ENCODE data around the gene SNORC. TPM values are rescaled to one million over a fixed set of nuclear protein-coding genes. Genes with fewer than 3 reads are reported as not detected.

SNORC gene
- total and polyA plus RNA-seq, 2 of the 13 experiments (the other 11 are each of a cell fraction or from before 2014, with no cell fraction given): 59.1 to 86.1 TPM

- 0 out of 2 replicates have a peak, but pooled peaks have one; percentile 44 for TF ChIP-seq GMEB1 (CRISPR knock-in tag; IDR thresholded peaks at IDR 0.05; ENCODE audit: borderline replicate concordance)
- TF ChIP-seq KMT2B (CRISPR knock-in tag; IDR thresholded peaks at IDR 0.05): 0 out of 2 replicates have a peak, but pooled peaks have one; percentile 8
- TF ChIP-seq ZNF547 (CRISPR knock-in tag; IDR thresholded peaks at IDR 0.05): 0 out of 2 replicates have a peak, but pooled peaks have one; percentile 47
- TF ChIP-seq ZSCAN31 (CRISPR knock-in tag; IDR thresholded peaks at IDR 0.05; ENCODE audit: low read depth): 0 out of 2 replicates have a peak, but pooled peaks have one; percentile 16
- 0 out of 2 replicates have a peak, but pooled peaks have one; percentile 27 for TF ChIP-seq ZNF879 (CRISPR knock-in tag; IDR thresholded peaks at IDR 0.05)
- TF ChIP-seq ZFX (CRISPR knock-in tag; IDR thresholded peaks at IDR 0.05; ENCODE audit: low read depth): peak; percentile 82
- peak; percentile 54; the same call in 1 of the 2 replicates for TF ChIP-seq KDM2A (CRISPR knock-in tag; IDR thresholded peaks at IDR 0.05; ENCODE audit: borderline replicate concordance, low read depth)
- TF ChIP-seq RAD21 (CRISPR knock-in tag; IDR thresholded peaks at IDR 0.05): peak; percentile 51; the same call in 1 of the 2 replicates
- TF ChIP-seq ZC3H13 (CRISPR knock-in tag; IDR thresholded peaks at IDR 0.05): no peak; the same call in 1 of the 2 replicates
- 0 out of 2 replicates have a peak, but pooled peaks have one; percentile 8 for TF ChIP-seq ZFAT (CRISPR knock-in tag; conservative IDR thresholded peaks at IDR 0.05)
- TF ChIP-seq TCF7 (IDR thresholded peaks at IDR 0.05; ENCODE audit: low read depth): no peak
- no peak; the same call in 1 of the 2 replicates for TF ChIP-seq SRY (CRISPR knock-in tag; IDR thresholded peaks at IDR 0.05)
- no peak for TF ChIP-seq ZNF660 (CRISPR knock-in tag; IDR thresholded peaks at IDR 0.05; ENCODE audit: borderline replicate concordance, low read depth)
- TF ChIP-seq, protein P1, sequence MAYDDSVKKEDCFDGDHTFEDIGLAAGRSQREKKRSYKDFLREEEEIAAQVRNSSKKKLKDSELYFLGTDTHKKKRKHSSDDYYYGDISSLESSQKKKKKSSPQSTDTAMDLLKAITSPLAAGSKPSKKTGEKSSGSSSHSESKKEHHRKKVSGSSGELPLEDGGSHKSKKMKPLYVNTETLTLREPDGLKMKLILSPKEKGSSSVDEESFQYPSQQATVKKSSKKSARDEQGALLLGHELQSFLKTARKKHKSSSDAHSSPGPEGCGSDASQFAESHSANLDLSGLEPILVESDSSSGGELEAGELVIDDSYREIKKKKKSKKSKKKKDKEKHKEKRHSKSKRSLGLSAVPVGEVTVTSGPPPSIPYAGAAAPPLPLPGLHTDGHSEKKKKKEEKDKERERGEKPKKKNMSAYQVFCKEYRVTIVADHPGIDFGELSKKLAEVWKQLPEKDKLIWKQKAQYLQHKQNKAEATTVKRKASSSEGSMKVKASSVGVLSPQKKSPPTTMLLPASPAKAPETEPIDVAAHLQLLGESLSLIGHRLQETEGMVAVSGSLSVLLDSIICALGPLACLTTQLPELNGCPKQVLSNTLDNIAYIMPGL (CRISPR knock-in tag; IDR thresholded peaks at IDR 0.05; ENCODE audit: borderline replicate concordance in 1 of 2, low read depth in 1 of 2): peak; percentile 38 to 53; a peak in 1 of 4 replicates
- TF ChIP-seq, protein P2, sequence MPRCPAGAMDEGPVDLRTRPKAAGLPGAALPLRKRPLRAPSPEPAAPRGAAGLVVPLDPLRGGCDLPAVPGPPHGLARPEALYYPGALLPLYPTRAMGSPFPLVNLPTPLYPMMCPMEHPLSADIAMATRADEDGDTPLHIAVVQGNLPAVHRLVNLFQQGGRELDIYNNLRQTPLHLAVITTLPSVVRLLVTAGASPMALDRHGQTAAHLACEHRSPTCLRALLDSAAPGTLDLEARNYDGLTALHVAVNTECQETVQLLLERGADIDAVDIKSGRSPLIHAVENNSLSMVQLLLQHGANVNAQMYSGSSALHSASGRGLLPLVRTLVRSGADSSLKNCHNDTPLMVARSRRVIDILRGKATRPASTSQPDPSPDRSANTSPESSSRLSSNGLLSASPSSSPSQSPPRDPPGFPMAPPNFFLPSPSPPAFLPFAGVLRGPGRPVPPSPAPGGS (CRISPR knock-in tag; IDR thresholded peaks at IDR 0.05): peak; percentile 85
- 0 out of 2 replicates have a peak, but pooled peaks have one; percentile 23 for TF ChIP-seq BRCA1 (CRISPR knock-in tag; IDR thresholded peaks at IDR 0.05)
- no peak for TF ChIP-seq ZNF530 (CRISPR knock-in tag; IDR thresholded peaks at IDR 0.05; ENCODE audit: low read depth)
- TF ChIP-seq FLYWCH1 (CRISPR knock-in tag; IDR thresholded peaks at IDR 0.05): 0 out of 2 replicates have a peak, but pooled peaks have one; percentile 24
- TF ChIP-seq ATF4 (CRISPR knock-in tag; IDR thresholded peaks at IDR 0.05): 0 out of 4 replicates have a peak, but pooled peaks of 1 of the 2 experiments have one; percentile 11
- TF ChIP-seq ZNF784 (CRISPR knock-in tag; IDR thresholded peaks at IDR 0.05; ENCODE audit: borderline replicate concordance): peak; percentile 82; the same call in 1 of the 2 replicates
- TF ChIP-seq SRSF4 (IDR thresholded peaks at IDR 0.05; ENCODE audit: low read depth, low read length, poor library complexity, severe bottlenecking): peak; percentile 18
Observed at GRCh38 chr2:232876161-232876977, 6.3 kb downstream of the SNORC start (continued).
